ENCODE data around the gene PARD6B.
"Not testable (repeated sequence)": the region's sequence is repeated elsewhere in the genome, so short reads cannot be mapped to it uniquely, and the experiment has no call there.

The PARD6B gene

DNA sequence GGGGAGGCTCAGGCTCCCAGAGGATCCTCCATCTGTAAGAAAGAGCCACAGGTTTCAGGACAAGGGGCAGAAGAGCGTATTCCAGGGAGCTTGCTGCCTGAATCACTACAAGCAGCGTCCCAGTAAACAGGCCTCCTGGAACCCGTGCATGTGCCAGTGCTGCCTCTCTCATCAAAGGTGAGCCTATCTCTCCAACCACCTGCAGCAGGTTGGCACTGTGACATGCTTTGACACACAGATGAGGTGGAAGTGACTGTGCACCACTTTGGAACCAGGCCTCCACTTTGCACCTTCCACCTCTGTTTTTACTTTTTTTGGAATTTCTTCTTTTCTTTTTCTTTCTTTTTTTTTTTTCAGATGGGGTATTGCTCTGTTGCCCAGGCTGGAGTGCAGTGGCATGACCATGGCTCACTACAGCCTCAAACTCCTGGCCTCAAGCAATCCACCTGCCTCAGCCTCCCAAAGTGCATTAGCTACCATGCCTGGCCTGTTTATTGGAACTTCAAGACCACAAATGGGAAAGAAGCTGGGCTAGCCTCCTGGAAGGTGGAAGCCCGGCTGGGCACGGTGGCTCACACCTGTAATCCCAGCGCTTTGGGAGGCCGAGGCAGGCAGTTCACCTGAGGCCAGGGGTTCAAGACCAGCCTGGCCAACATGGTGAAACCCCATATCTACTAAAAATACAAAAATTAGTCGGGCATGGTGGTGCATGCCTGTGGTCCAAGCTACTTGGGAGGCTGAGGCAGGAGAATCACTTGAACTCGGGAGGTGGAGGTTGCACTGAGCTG is 27.5 kb upstream of the PARD6B start:
- not testable (repeated sequence) for DNase-seq (ENCODE audit: low read depth)

DNA sequence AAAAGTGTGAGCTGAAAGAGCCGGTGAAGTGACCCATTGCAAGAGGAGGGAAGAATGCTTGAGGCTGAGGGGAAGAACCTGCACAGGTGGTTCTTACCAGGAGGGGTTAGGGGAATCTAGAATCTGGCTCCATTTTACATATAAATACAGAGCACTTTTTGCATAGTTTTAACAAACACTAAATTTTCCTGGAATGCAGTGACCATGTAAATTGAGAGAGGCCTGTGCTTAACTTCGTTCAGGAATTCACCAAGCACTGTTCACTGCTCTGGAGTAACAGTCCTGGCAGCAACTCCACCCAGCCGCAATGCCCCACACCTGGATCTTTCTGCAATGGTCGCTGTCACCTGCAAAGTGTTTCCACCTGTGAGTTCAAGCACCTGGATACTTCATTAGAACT is 26.9 kb upstream of the PARD6B start:
- no peak for DNase-seq (ENCODE audit: low read depth)

DNA sequence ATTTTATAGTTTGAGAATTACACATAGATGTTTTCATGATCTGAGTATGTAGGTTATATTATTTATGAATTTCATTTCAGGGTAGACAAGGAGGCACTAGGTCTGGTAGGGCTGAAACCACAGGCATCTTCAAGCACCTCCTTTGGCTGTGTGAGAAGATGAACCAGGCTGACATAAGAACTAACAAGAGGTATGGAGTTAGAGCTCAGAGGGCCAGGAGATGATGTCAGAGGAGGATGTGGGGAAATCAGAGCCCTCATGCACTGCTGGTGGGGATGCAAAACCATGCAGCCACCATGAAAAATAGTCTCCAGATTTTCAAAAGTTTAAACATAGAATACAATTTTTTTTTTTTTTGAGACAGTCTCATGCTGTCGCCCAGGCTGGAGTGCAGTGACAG is 26.4 kb upstream of the PARD6B start:
- no peak for DNase-seq (ENCODE audit: low read depth)

DNA sequence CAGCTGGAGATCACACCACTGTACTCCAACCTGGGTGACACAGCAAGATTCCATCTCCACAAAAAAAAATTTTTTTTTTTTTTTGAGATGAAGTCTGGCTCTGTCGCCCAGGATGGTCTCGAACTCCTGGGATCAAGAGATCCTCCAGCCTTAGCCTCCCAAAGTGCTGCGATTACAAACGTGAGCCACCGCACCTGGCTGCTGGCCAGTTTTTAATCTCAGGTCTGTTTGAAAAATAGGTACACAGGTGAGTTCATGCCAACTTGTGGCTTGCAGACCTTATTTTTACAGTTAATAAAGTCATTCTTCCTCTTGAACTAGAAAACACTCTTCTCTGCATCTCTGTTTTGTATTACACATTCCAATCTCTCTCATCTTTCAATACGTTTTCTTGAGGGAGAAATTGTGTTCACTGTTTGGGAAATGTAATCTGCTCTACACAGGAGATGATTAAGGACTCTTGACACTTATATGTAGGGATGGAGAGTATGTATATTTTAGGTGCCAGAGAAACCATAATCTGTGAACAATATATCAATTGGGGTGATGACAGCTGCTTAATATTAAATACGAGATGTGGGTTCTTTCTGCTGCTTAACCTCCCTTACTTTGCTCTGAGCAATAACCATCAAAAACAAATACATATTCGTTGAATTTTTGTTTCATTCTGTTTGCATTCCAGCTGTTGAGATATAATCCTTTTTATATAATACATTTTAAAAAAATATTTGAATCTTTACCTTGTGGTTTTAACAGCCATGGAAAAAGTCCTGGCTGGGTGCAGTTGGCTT is 22.3 kb upstream of the PARD6B start:
- no peak for DNase-seq (ENCODE audit: low read depth)

DNA sequence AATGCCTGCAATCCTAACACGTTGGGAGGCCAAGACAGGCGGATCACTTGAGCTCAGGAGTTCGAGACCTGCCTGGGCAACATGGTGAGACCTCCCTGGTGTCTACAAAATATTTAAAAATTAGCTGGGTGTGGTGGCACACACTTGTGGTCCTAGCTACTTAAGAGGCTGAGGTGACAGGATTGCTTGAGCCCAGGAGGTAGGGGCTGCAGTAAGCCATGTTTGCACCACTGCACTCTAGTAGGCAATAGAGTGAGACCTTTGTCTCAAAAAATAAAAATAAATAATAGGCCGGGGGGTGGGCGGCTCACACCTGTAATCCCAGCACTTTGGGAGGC is 21.8 kb upstream of the PARD6B start:
- DNase-seq (ENCODE audit: low read depth) = no peak

DNA sequence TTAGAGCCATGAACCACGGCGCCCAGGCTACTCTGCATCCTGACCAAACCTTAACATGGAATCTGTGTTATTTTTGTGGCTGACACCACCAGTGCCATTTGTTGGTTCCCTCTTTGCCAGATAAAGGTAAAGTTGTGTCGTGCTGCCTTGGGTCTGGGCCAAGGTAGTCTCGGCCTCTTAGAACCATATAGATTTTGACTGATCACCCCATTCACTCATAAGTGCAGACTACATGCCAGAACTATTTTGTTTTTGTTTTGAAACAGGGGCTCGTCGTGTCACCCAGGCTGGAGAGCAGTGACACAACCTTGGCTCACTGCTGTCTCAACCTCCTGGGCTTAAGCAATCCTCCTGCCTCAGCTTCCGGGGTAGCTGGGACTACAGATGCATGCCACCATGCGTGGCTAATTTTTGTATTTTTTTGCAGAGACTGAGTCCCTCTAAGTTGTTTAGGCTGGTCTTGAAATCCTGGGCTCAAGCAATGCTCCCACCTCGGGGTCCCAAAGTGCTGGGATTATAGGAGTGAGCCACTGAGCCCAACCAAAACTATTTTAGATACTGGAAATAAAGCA is 20.8 kb upstream of the PARD6B start:
- no peak for DNase-seq (ENCODE audit: low read depth)

DNA sequence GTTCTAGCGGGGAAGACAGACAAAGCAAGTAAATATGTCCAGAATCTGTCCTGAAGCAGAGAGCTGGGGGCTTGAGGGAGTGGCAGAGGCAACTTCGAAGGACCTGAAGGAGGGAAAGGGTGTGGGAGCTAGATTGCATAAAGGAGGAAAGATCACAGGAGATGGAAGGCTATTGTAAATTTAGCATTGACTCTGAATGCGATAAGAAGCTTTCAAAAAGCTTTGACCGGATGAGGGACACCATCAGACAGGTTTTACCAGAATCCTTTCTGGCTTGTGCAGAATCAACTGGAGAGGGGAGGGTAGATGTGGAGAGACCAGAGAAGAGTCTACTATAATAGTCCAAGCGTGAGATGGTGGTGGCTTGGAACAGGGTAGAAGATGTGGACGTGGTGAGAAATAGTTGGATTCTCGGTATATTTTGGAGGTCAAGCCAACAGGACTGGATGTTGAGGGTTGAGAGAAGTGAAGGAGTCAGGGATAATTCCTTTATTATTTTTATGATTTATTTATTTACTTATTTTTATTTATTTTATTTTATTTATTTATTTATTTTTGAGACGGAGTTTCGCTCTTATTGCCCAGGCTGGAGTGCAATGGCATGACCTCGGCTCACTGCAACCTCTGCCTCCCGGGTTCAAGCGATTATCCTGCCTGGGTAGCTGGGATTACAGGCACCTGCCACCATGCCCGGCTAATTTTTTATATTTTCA is 20.1 kb upstream of the PARD6B start:
- no peak for DNase-seq (ENCODE audit: low read depth)

DNA sequence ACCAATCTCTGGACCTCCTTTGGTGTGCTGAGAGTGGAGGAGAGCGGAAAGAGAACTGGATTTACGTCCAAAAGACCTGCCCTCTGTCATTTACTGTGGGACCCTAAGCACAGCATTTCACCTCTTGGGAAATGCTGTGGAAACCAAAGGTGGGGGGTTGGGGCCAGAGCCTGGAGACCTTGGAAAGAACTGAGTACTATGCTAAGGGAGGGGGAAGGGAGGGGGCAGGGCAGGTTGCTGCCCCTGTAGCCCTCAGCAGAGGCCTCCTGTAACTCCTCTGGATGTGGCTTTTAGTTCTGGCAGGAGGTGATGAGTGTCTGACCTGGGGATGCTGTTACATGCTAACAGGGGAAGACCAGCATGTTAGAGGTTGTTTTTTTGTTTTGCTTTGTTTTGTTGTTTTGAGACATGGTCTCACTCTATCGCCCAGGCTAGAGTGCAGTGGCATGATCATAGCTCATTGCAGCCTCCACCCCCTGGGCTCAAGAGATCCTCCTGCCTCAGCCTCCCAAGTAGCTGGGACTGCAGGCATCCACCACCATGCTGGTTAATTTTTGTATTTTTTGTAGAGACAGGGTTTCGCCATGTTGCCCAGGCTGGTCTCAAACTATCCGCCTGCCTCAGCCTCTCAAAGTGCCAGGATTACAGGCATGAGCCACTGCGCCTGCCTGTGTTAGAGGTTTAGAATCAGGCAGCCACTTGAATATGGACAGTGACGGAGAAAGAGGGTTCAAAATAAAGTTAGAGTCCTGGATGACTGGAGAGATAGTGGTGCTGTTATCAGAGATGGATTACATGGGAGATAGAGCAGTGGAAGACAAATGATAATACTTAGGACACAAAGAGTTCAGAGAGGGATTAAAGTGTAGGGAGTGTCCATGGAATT is 18.4 kb upstream of the PARD6B start:
- DNase-seq (ENCODE audit: low read depth) = no peak

DNA sequence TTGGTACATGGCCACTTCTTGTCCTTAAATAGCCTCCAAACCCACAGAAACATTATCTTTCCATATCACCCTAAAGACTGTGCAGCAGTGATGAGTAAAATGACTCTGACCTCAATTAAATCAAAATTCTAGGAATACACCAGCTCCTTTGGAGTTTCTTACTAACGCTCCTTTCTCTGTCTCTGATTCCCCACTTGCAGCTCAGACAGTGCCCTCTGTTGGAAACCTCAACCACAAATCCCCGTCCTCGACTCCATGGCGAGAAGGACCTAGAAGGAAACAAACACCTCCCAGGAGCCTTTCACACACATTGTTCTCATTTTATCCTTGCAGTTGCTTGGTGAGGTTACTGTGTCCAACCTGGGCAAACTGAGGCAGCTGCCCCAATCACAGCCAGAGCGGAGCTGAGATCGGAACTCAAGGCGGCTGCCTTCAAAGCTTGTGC is 17.7 kb upstream of the PARD6B start:
- DNase-seq (ENCODE audit: low read depth) = no peak

DNA sequence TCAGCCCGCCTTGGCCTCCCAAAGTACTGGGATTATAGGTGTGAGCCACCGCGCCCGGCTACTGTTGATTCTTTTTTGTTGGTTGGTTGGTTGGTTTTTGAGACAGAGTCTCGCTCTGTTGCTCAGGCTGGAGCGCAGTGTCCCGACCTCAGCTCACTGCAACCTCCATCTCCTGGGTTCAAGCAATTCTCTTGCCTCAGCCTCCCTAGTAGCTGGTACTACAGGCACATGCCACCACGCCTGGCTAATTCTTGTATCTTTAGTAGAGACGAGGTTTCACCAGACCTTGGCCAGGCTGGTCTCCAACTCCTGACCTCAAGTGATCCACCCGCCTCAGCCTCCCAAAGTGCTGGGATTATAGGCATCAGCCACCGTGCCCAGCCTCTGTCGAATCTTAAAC is 17.0 kb upstream of the PARD6B start:
- DNase-seq (ENCODE audit: low read depth) = not testable (repeated sequence)

DNA sequence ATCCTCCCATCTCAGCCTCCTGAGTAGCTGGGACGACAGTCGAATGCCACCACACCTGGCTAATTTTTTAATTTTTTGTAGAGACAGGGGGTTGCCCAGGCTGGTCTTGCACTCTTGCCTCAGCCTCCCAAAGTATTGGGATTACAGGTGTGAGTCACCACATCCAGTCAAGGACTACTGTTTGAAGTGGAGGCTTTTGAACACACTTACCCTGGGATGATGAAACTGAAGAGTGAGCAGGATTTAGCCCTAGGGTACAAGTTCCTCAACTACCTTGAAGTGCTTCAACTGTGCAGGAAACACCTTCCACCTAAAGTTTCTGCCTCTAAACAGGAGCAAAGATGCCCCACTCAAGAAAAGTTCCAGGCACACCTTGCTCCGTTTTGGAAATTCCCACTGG is 15.7 kb upstream of the PARD6B start:
- DNase-seq (ENCODE audit: low read depth) = no peak

DNA sequence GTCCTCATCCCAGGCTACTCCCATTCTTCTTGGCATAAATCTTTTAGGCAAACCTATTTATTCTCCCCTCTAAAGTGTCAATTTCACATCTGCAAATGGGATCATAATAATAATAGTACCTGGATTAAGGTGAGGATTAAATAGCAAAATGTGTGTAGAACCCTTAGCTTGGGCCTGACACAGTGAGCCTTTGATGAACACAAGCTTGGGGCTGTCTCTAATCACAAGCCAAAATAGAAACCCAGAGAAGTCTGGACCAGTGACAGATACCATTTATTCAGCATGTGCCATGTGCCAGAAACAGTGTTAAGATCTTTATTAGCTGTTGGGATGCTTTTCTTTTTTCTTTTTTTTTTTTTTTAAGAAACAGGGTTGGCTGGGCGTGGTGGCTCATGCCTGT is 14.9 kb upstream of the PARD6B start:
- no peak for DNase-seq (ENCODE audit: low read depth)

DNA sequence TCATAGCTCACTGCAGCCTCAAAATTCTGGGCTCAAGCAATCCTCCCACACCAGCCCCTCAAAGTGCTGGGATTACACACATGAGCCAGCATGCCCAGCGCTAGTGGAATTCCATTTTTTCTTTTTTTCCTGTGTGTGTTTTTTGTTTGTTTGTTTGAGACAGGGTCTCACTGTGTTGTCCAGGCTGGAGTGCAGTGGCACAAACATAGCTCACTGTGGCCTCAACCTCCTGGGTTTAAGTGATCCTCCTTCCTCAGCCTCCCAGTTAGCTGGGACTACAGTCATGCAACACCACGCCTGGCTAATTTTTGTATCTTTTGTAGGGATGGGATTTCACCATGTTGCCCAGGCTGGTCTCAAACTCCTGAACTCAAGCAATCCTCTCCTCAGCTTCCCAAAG is 14.1 kb upstream of the PARD6B start:
- no peak for DNase-seq (ENCODE audit: low read depth)

DNA sequence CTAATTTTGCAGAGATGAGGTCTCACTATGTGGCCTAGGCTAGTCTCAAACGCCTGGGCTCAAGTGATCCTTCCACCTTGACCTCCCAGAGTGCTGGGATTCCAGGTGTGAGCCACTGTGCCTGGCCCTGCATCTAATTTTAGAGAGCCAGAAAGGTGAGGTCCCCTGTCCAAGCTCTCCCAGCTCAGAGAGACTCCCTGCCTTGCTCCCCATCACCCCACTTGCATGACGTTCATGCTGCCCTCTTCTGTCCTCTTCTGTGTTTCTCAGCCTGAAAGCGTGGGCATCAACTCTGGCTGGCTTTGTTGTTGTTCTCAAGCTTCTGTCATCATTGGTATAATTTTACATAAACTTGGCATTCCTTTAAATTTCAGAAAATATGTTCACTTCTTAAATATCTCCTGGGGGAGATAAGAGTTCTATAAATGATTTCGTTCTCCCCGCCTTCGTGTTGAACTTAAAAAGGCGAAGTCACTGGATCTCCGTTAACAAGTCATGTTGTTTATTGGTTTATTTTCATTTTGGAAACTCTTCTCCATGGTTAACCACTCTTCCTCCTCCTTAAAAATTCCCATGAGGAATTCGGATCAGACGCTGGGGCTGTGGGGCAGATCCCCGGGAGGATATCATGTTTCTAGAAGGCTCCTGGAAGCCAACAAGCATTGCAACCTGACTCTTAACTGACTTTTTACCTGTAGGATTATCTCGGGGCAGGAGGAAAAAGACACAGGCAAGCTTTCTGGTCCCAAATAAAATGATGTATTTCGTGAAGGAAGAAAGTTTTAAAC is 13.2 kb upstream of the PARD6B start:
- DNase-seq (ENCODE audit: low read depth) = no peak

DNA sequence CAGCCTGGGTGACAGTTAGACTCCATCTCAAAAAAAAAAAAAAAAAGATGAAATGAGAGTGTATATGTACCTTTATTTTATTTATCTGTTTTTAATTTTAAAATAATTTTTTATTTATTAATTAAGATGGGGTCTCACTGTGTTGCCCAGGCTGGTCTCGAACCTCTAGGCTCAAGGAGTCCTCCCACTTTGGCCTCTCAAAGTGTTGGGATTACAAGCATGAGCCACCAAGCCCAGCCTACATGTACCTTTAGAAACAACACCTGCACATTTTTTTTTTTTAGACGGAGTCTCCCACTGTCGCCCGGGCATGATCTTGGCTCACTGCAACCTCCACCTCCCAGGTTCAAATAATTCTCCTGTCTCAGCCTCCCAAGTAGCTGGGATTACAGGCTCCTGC is 12.1 kb upstream of the PARD6B start:
- DNase-seq (ENCODE audit: low read depth) = no peak

DNA sequence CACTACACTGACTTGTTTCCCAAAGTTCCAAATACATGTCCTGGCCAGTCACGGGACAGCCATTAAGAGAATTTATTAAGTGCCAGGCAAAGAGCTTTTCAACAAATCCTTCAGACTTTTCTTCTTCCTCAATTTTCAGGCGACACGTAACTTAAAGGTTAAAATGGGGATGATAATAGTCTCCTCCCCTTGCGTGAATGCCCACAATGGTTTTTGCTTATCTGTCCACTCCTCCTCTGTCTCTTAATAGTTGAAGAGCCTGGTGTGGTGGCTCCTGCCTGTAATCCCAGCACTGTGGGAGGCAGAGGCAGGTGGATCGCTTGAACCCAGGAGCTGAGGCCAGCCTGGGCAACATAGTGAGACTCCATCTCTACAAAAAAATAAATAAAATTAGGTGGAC is 11.4 kb upstream of the PARD6B start:
- no peak for DNase-seq (ENCODE audit: low read depth)

DNA sequence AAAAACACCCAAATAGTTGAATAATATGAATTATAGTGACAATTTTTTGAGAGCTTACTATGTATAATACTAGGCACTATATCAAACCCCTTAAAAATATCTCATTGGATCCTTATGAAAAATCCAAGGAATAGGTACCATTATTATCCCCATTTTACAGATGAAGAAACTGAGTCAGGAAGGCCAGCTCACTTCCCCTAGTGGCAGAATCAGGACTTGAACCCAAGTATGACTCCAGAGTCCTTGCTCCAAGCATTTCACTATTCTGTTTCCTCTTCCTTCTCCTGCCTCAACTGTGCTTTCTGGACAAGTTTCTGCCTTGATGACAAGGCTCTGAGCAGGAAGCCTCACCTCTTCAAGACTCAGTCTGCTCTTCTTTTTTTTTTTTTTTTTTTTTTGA is 10.8 kb upstream of the PARD6B start:
- DNase-seq (ENCODE audit: low read depth) = no peak

DNA sequence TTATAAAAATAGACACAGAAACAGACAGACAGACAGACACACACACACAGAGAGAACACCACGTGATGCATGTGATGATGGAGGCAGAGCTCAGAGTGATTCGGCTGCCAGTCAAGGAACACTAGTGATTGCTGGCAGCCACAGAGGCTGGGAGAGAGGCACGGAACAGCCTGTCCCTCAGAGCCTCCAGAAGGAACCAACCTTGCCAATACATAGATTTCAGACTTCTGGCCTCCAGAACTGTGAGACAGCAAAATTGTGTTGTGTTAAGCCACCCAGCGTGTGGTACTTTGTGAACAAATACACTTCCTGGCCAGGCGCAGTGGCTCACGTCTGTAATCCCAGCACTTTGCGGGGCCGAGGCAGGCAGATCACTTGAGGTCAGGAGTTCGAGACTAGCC is 9.5 kb upstream of the PARD6B start:
- no peak for DNase-seq (ENCODE audit: low read depth)

DNA sequence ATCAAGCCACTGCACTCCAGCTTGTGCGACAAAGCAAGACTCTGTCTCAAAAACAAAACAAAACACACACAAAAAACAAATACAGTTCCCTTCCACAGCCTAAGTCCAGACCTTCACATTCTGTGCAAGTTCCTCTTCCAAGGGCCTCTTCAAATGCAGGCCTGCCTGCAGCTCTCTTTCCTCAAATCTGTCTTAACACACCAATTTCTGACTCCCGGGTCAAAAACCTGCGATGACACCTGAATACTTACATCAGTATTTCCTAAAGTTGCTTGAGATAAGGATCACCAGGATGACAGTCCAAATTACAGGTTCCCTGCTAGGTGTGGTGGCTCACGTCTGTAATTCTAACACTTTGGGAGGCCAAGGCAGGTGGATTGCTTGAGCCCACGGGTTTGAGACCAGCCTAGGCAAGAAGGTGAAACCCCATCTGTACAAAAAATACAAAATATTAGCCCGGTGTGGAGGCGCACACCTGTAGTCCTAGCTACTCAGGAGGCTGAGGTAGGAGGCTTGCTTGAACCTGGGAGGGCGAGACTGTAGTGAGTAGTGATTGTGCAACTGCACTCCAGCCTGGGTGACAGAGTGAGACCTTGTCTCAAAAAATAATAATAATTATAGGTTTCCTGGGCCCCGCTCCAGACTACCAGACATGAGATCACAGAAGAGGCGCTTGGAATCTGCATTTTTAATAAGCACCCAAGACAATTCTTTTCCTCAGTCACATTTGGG is 8.8 kb upstream of the PARD6B start:
- no peak for DNase-seq (ENCODE audit: low read depth)

DNA sequence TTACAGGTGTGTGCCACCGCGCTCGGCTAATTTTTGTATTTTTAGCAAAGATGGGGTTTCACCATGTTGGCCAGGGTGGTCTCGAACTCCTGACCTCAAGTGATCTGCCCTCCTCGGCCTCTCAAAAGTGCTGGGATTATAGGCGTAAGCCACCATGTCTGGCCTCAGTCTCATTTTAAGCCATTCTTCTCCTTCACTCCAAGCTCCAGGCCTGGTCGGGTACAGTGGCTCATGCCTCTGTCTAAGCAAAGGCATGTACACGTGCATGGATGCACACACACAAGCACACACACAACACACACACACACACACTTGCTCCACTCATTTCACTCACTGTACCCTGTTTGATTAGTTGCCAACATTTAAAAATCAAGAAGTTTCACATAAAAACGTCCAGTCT is 7.7 kb upstream of the PARD6B start:
- no peak for DNase-seq (ENCODE audit: low read depth)

Measured in stromal cell of bone marrow (primary cell).